Stimulated activated CD4-positive, alpha-beta T cell treated with anti-CD3 and anti-CD28 coated beads, Interleukin-1b, Interleukin-23, amount 100 ng/mL, for 1 hour (primary cell): ENCODE data around the gene MYADM.
A peak's percentile ranks its signal among the peaks of the same experiment; 100 is the strongest.

ENCODE experiments used
- DNase-seq, 2 donors: peaks; one replicate each; pipeline ENCODE4 v3.0.0-alpha.2; 2020; ENCODE audit warnings: low read depth in 2 of 2

MYADM gene

DNA sequence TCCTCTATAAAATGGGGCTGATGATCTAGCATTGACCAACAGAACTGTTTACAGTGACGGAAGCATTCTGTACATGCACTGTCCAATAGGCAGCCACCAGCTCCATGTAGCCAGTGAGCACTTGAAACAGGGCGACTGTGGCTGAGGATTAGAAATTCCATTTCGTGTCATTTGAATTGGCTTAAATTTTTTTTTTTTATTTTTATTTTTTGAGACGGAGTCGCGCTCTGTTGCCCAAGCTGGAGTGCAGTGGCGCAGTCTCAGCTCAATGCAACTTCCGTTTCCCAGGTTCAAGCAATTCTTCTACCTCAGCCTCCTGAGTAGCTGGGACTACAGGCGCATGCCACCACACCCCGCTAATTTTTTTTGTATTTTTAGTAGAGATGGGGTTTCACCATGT lies 17.4 kb downstream of the MYADM start:
- DNase-seq = no peak

DNA sequence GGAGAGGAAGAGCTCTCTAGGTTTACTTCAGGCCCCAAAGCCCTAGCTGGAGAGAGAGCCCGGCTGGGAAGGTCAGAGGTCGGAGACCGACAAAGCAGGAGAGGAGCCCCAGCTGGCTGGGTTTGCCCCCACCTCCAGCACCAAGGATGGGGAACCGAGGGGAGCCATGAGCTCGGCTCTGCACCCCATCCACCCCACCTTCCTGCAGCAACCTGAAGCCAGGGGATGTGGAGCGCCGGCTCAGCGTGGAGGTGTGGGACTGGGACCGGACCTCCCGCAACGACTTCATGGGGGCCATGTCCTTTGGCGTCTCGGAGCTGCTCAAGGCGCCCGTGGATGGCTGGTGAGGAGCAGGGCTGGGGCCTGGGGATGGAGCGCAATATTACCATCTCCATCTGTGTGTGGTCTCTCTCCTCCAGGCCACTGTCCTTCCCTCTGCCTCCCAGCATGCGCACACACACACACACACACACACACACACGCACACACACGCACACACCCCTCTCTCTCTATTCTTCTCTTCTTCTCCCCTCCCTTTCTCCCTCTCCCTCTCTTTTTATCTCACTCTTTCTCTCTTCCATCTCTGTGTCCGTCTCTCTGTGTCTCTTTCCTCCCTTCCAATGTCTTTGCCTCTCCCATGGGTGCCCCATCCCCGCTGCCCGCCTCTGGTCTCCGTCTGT lies 24.8 kb downstream of the MYADM start:
- DNase-seq = no peak

DNA sequence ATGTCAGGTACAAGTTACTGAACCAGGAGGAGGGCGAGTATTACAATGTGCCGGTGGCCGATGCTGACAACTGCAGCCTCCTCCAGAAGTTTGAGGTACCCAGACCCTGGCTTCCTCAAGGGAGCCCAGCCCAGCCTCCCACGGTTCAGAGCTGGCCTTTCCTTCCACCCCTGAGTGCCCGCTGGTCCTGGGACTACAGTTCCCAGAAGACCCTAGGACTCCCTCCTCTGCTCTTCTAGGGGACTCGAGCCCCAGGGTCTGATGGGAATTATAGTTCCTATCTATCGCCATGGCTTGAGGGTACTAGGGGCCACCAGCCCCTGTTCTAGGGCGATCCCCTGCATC lies 25.3 kb downstream of the MYADM start:
- DNase-seq = no peak

DNA sequence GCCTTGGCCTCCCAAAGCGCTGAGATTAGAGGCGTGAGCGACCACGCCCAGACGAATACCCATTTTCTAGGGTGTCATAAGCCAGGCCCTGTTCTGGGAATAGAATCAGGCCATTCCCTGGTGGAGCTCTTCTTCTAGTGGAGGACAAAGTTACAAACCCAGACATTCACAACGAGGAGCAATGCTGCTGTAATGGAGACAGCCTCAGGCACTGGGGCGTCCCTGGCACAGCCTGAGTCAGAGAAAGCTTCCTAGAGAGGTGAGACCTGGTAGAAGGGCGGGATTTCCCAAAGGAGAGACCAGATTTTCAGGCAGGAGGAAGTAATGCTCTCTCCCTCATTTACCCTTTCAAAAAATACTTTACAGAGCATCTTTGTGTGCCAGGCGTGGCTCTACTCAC lies 27.0 kb downstream of the MYADM start:
- DNase-seq = no peak

DNA sequence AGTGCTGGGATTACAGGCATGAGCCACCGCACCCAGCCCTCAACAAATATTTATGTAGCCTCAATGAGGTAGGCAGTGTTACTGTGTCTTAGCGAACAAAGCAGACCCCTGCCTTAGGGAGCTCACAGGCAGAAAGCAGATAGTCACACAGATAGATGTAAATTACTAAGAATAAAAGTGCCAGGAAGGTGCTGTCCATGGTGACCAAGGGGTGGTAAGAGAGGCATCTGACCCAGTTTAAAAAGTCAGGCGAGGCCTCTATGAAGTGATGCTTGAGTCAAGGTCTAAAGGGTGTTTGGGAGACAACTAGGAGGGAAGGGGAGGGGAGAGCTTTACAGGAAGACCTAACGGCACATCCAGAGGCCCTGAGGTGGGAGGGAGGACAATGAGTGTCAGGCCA lies 29.0 kb downstream of the MYADM start:
- DNase-seq = no peak

DNA sequence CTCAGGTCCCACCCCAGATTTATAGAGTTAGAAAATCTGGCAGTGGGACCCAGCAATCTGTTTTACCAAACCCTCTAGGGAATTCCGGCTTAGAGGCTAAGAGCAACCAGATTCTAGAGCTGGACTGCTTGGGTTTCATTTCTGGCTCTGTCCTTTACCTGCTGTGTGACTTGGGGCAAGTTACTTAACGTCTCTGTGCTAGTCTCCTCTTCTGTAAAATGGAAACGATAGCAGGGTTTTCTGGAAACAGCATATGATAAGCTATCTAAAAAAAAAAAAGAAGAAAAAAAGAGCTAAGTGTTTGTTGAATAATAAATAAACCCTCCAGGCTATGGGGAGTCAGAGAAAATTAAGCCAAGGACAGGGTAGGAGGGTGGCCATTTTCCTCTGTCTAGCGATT lies 29.8 kb downstream of the MYADM start:
- no peak for DNase-seq

DNA sequence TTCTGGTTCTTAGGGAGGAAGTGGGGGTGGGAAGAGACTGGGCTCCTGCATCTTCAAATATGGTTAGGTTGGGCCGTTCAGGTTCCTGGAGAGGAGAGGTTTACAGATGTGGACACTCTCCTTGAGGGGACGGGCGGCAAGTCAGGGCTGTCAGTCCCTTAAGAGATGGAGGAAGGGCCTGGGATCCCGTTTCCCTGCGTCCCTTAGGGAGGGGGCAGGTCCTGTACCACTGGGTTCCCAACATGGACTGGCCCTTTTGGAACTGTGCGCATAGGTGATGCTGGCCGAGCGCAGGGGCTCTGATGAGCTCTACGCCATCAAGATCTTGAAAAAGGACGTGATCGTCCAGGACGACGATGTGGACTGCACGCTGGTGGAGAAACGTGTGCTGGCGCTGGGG lies 30.5 kb downstream of the MYADM start:
- DNase-seq = no peak

DNA sequence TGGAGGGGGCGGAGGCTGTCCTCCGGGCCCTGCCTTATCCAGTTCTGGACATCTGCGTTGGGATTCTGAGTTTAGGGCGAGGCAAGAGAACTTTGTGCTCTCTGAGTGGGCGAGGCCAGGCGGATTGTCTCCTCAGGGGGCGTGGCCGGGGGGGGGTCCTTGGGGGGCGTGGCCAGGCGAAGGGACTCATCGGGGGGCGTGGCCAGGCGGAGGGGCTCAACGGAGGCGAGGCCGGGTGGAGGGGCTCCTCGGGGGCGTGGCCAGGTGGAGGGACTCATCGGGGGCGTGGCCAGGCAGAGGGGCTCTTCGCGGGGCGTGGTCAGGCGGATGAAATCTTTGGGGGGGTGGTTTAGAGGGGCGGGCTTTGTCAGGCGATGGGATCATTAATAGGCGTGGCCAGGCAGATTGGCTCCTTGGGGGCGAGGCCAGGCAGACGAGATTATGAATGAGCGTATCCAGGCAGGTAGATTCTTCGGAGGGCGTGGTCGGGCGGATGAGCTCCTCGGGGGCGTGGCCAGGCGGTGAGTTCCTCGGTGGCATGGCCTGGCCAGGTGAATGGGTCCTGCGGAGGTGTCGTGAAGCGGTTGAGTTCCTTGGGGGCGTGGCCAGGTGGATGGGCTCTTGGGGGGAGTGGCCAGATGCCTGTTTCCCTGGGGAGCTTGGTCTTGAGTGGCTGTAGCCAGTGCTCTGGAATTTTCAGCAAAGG lies 31.1 kb downstream of the MYADM start:
- DNase-seq = no peak

DNA sequence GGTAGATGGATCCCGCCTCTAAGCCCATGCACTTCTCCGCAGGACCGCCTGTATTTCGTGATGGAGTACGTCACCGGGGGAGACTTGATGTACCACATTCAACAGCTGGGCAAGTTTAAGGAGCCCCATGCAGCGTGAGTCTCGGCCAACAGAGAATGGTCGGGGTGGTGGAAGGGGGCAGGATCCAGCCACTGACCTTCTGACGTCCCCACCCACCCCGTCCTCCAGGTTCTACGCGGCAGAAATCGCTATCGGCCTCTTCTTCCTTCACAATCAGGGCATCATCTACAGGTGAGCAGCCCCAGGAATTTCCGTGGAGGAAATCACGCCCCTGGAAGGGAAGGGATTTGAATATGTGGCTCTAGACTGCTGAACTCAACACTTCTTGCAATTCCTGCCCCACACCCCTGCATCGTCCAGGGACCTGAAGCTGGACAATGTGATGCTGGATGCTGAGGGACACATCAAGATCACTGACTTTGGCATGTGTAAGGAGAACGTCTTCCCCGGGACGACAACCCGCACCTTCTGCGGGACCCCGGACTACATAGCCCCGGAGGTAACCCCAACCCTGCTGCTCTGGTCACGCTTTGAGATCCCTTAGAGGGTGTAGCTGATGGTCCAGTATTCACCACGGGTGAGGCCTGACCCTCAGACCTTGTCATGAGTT lies 32.6 kb downstream of the MYADM start:
- DNase-seq = no peak

DNA sequence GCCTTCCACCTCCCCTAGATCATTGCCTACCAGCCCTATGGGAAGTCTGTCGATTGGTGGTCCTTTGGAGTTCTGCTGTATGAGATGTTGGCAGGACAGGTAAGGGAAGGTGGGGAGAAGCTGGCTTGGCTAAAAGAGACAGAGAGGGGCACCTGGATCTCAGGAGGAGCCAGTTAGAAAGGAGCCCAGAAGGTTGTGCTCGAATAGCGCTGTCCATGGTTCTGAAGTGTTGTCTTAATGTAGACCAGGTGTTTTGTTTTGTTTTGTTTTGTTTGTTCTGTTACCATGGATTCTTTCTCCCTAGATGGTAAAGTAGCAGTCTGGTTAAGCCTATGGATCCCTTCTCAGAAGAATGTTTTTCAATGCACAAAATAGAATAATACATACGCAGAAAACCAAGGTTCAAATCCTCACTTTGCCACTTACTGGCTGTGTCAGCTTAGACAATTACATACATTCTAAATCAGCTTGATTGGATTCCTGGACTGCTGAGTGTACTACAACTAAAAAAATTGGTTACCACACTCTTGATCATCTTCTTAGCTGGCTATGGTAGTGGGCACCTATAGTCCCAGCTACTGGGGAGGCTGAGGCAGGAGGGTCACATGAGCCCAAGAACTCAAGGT lies 35.5 kb downstream of the MYADM start:
- no peak for DNase-seq

DNA sequence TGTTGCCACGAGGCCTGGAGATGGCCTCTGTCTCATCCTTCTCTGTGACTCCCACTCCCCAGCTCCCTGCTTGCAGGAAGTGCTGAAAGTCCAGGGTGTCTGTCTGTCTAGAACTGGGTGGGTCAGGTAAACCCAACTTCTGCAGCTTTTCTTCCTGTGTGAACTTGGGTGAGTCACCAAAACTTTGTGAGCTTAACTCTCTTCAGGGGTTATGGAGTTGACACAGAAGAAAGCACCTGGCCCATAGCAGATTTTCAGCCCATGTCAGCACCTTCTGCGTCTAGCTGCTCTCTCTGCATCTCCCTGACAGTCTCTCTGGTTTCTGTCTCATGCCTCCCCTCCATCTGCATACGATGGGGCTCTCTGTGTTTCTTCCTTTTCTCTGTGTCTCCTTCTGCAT lies 37.2 kb downstream of the MYADM start:
- no peak for DNase-seq

DNA sequence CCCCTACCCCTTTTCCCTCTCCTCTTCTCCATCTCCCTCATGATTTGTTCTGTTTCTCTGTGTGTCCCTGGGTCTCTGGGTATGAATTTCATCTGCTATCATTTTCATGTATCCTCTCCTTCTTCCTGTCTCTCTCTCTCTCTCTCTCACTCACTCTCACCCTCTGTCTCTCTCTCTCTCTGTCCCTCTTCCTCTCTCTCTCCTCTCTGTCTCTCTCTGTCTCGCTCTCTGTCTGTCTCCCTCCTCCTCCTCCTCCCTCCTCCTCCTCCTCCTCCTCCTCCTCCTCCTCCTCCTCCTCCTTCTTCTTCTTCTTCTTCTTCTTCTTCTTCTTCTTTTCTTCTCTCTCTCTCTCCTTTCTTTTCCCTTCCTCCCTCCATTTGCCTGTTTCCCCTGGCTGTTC lies 38.1 kb downstream of the MYADM start:
- DNase-seq = no peak

DNA sequence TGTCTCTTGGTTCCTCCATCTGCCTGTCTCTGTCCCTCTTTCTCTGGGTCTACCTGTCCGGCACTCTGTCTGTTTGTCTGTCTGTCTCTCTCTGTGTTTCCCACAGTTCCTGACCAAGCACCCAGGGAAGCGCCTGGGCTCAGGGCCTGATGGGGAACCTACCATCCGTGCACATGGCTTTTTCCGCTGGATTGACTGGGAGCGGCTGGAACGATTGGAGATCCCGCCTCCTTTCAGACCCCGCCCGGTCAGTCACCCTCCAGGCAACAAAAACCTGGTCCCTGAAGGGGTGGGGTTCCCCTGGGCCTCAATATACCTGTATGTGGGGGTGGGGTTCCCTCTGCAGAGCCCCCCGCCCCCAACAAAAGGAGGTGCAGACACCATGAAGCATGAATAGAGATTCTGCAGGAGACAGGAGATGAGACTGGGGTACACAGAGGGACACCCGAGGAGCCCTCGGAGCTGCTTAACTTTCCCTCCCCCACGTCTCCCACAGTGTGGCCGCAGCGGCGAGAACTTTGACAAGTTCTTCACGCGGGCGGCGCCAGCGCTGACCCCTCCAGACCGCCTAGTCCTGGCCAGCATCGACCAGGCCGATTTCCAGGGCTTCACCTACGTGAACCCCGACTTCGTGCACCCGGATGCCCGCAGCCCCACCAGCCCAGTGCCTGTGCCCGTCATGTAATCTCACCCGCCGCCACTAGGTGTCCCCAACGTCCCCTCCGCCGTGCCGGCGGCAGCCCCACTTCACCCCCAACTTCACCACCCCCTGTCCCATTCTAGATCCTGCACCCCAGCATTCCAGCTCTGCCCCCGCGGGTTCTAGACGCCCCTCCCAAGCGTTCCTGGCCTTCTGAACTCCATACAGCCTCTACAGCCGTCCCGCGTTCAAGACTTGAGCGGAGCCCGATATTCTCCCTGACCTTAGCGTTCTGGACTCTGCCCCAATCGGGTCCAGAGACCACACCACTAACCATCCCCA lies 38.8 kb downstream of the MYADM start:
- DNase-seq = peak; percentile 30 to 53

DNA sequence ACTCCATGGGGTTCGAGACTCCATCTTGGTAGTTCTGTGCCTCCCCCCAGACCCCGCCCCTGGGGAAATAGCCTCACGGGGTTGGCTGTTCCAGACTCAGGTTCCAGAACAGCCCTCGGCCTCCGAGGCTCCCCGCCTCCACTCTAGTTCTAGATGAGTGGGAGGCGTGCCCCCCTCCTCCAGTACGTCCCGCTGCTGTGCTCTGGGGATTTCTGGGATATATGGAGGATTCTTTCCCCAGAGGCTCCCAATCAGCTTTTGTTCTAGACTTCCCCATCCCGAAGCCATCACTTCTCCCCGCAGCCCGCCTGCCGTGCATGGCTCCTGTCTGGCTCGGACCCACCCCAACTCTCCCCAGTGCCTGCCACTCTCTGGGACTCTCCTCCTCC lies 39.5 kb downstream of the MYADM start:
- no peak for DNase-seq

DNA sequence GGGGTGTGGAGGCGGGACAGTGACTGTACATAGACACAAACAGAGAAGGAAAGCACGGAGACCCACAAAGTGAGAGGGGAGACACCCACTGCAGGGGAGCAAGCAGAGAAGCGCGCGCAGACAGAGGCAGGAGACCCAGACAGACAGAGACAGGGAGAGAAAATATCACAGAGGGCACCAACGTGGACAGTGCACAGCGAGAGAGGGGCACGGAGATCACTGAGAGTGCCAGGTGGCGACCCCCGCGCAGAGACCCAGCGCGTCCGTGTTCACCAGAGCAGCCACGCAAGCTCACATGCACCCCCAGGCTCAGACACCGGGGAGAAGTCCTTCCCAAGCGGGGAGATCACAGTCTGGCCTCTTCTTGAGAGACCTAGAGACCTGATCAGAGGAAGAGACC lies 40.0 kb downstream of the MYADM start:
- DNase-seq = no peak

DNA sequence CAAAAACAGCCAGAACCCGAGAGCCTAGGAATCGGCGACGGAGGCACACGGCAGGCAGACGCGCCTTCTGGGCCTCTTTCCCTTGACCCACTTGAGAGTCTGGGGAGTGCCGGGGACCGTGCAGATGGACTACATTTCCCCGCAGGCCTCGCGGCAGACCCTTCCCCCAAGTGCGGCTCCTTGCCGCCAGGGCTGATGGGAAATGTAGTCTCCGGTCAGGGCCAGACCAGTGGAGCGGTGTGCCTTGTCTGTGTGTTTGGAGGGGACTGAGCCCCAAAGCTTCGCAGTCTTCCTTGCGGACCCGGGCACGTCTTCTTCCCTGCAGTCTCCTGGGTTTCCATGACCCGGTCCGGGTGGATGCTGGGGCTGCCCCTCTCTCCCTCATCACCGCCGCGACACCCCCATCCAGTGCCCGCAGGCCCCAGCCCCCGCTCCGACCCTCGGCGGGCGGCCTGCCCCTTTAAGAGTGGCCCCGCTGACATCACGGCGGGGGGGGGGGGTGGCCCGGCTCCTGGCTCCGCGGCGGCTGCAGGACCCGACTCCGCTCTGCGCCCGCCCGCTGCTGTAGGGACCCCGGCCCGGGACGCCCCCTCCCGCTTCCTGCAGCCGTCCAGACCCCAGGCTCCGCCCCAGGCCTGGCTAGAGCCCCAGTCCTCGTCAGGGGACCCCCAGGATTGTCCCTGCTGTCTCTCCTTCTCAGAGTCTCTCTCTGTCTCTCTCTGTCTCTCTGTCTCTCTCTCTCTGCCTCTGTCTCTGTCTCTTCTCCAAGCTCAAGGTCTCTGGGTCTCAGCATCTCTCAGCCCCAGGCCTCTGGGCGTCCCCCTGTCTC lies 40.6 kb downstream of the MYADM start:
- peak in 1 of 2 donors; percentile 17 for DNase-seq

DNA sequence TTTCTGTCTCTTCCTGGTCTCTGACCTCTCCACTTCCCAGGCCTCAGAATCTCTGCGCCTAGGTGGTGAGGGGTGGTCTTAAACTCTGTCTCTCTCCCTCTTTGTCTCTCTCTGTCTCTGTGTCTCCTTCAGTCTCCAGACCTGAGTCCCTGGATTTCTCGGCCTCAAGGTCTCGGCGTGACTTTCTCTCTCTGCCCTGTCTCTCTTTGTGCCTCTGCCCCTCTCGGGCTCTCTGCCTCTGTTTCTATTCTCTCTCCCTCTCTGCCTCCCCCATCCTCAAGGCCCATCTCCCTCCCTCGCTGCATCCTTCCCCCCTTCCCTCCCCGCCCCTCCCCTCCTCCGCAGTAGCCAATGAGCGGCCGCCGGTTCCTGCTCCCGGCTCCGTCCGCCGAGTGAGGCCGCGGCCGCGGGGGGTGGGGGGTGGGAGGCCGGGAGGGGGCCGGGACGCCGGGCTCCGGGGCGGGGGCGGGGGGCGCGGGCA lies 41.3 kb downstream of the MYADM start, which contains the start of gene CACNG7:
Gene CACNG7, plus strand, starts transcription at position 344 of the 481 bp plus-strand sequence. CDS start 3,554 bp downstream, outside the sequence.
- DNase-seq = no peak

DNA sequence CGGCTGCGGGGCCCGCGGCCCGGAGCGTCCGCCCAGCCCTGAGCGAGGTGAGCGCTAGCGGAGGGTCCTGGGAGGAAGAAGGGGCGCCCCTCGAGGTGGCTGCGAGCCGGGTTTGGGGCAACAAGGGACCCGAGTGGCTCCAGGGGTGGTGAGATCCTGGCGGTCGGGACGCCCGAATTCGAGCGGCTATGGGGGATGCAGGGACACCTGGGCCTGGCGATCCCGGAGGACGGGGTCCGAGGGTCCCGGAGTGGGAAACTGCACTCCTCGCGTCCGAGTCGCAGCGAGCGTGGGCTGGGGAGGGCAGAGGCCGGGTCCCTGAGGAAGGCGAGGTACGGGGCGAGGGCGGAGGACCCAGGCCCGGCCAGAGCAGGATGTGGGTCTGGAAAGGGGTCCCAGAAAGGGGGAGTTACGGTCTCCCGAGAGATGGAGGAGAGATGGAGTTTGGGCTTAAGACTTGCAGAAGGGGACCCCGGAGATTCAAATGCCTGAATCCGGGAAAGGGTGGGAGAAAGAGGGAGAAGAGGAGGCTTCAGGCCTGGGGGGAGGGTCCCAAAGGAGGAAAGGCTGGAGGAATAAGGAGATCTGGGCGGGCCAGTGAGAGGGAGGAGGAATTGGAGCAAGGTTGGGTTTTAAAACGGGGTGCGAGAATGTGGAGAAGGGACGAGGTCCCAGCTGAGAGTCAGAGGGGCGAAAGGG lies 41.9 kb downstream of the MYADM start:
- DNase-seq = no peak

DNA sequence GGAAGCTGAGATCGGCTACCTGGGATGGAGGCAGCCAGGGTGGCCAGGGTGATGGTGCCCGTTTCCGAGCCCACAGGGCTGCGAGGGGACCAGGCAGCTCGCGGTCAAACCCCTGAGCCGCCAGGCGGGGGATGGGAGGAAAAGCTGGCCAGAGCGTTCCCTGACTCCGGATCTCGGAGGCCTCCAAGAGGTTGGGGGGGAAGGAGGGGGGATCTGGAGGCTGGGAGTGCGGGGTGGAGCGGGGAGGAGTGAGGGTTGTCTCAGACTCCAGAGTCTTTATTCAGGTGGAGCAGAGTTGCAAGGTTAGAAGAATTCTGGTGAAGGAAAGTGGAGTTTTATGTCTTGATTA lies 42.5 kb downstream of the MYADM start:
- no peak for DNase-seq

DNA sequence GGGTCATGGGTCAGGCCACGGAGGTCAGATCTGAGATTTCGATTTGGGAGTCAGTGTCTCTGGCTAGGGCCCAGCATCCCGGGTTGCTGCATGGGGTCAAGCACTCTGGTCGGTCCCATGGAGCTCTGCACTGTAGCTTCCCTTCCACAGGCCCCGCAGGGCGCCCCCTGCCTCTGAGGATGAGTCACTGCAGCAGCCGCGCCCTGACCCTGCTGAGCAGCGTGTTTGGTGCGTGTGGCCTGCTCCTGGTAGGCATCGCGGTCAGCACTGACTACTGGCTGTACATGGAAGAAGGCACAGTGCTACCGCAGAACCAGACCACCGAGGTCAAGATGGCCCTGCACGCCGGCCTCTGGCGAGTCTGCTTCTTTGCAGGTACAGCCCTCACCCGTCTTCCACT lies 45.0 kb downstream of the MYADM start:
- no peak for DNase-seq
